SJSA1 (cell line): Measurements from ENCODE around the gene CLEC12A. TPM values are rescaled to one million over a fixed set of nuclear protein-coding genes. Genes with fewer than 3 reads are reported as not detected.

Experiments used
- DNase-seq, 2 experiments: peaks; one replicate each; pipeline ENCODE4 v3.0.0-alpha.2; 2015 to 2020; ENCODE audit warnings: low spot score in 2 of 2, low read depth in 1 of 2
- H3K27ac ChIP-seq: fragments of 250-450 bp; sonication (Bioruptor Pico); 2 replicates; pipeline ENCODE4 v1.5.1; 2020; ENCODE audit warnings: mild to moderate bottlenecking, moderate library complexity
- H3K27me3 ChIP-seq: fragments of 250-450 bp; sonication (Bioruptor Pico); replicated peaks from 2 replicates; pipeline ENCODE4 v1.5.1; 2020; ENCODE audit warnings: mild to moderate bottlenecking, moderate library complexity
- H3K36me3 ChIP-seq: fragments of 250-450 bp; sonication (Bioruptor Pico); 2 replicates; pipeline ENCODE4 v1.5.1; 2020; ENCODE audit warnings: mild to moderate bottlenecking
- H3K4me1 ChIP-seq: fragments of 250-450 bp; sonication (Bioruptor Pico); replicated peaks from 2 replicates; pipeline ENCODE4 v1.6.1; 2021; ENCODE audit warnings: mild to moderate bottlenecking
- H3K4me3 ChIP-seq: fragments of 250-450 bp; sonication (Bioruptor Pico); 2 replicates; pipeline ENCODE4 v1.5.1; 2020; ENCODE audit warnings: mild to moderate bottlenecking
- H3K9me3 ChIP-seq: fragments of 250-450 bp; sonication (Bioruptor Pico); replicated peaks from 2 replicates; pipeline ENCODE4 v1.5.1; 2020; ENCODE audit warnings: mild to moderate bottlenecking
- total RNA-seq: library from RNA; depleted of rRNA; stranded (reverse); fragments of >200 nt; shearing (Covaris generic); gene quantifications from 2 replicates; pipeline ENCODE4 v1.2.3, GENCODE V29; 2014; rRNA removed

The CLEC12A gene
- total RNA-seq, 1 experiment from 2014 or later = not detected

DNA sequence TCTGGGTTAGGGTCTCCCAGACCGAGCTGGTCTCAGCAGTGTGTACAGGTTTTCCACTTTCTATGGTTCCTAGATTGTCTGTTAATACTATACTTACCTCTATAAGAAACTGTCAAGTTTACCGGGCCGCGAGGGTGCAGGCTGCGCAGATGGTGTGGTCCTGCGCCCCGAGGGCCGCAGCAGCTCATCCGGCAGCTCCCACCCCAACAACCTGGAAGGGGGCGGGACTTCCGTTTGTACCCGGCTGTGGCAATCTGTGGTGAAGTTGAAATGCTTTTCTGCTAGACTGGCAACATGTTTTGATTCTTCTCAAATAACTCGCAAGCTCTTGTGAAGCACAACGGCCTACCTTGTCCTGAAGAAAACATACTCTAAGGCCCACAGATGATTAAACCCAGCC, 59.2 kb downstream of the CLEC12A start, which contains the start of gene CLEC9A:
CLEC9A (plus strand) TSS at position 237 of the 400 bp plus-strand sequence. CDS start 22,006 bp downstream, outside the sequence.
- Histone ChIP-seq H3K9me3 (no peaks in the 10 kb centered on the region), H3K36me3 (no peaks in the 10 kb centered on the region), H3K27me3 (no peaks in the 10 kb centered on the region), H3K4me1 (peaks cover 29% of the 10 kb centered on the region), H3K4me3 (no peak within 1 kb of the TSS), H3K27ac (peak within 1 kb of the TSS; percentile 97)
- no peak for DNase-seq

DNA sequence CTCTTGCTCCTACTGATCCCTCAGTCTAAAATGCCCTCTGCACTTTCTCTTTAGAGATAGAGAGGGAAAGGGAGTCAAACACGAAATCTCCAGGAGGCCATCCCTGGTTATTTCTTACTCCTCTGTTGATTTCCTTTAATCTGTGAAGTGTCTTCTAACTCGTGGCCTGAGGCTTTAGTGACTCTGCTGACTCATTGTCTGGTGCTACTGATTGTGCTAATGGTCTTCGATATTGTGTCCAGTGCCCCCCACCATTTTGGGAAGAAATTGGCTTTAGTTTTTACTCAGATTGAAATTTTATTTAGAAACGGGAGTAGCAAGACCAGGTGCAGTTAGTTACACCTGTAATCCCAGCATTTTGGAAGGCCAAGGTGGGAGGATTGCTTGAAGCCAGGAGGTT, 60.1 kb downstream of the CLEC12A start:
- Histone ChIP-seq H3K9me3 (no peaks in the 10 kb centered on the region), H3K36me3 (no peaks in the 10 kb centered on the region), H3K27ac (peak overlapping the region; percentile 97), H3K4me1 (peaks cover 29% of the 10 kb centered on the region), H3K4me3 (no peak overlapping the region), H3K27me3 (no peaks in the 10 kb centered on the region)
- no peak for DNase-seq

DNA sequence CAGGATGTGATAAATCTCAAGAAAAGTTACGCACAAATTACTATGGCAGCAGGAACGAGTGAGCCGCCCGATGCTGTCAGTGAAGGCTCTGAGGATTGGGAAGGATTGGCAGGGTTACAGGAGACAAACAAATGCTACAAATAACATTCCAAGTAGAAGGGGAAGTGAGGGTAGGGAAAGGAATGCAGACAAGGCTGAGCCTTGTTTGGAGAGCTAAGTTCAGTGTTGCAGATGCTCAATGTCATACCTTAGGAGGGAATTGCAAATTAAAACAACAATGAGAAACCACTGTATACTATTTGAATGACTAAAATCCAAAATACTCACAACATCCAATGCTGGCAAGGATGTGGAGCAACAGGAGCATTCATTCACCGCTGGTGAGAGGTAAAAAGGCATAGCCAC, 60.6 kb downstream of the CLEC12A start:
- H3K4me1 ChIP-seq = peaks cover 29% of the 10 kb centered on the region
- no peaks in the 10 kb centered on the region for H3K9me3 ChIP-seq
- no peaks in the 10 kb centered on the region for H3K36me3 ChIP-seq
- H3K4me3 ChIP-seq = no peak overlapping the region
- no peaks in the 10 kb centered on the region for H3K27me3 ChIP-seq
- peak overlapping the region; percentile 97 for H3K27ac ChIP-seq
- peak; percentile 85 to 87 for DNase-seq

DNA sequence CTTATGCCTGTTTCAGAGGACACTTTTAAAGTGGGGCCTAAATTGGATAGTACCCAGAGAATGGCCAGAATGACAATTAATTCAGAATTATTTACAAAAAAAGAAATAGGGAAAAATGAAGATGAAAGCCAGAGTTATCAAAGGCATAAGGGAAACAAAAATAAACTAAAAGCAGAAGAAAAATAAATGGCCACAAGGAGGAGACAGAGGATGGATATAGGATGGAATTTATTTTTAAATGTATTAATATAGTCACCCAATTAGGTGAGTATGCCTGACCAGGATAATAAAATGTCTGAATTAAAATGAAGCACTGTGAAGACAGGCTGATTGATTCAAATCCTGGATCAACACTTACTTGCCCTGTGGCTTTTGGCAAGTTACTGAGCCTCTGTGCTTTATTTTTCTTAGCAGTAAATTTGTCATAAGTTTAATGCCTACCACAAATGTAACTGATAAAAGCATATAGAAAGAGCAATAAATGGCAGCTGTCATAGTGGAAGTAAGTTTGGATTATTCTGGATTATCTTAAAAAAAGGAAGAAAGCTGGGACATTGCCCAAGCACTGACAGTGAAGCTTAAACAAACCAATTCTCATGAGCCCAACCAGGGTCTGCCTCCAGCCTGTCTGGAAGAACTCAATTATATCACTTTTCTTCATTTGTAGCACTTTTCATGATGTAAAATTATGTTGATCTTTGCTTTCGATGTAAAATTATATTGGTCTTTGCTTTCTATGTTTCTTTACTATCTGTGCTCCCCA, 62.8 kb downstream of the CLEC12A start:
- no peak overlapping the region for H3K4me3 ChIP-seq
- H3K4me1 ChIP-seq = peaks cover 19% of the 10 kb centered on the region
- DNase-seq = peak in 1 of 2 experiments; percentile 26
- H3K9me3 ChIP-seq = no peaks in the 10 kb centered on the region
- H3K27ac ChIP-seq = no peak overlapping the region
- H3K27me3 ChIP-seq = no peaks in the 10 kb centered on the region
- no peaks in the 10 kb centered on the region for H3K36me3 ChIP-seq

Other genes starting within 250 kb of the CLEC12A start
- gene CLECL1, start 238.3 kb upstream of the CLEC12A start, total RNA-seq = not detected in 2 replicates
- 0.13 and 0.25 TPM in 2 replicates for gene CD69, start 210.5 kb upstream of the CLEC12A start, total RNA-seq
- not detected in 2 replicates for gene KLRF1, start 143.9 kb upstream of the CLEC12A start, total RNA-seq
- gene CLEC2B, start 102.1 kb upstream of the CLEC12A start, total RNA-seq = 70.8 and 96.8 TPM in 2 replicates
- gene KLRF2, start 89.9 kb upstream of the CLEC12A start, total RNA-seq = not detected in 2 replicates
- not detected in 2 replicates for gene CLEC2A, start 39.0 kb upstream of the CLEC12A start, total RNA-seq
- gene CLEC1B, start 27.7 kb downstream of the CLEC12A start, total RNA-seq = not detected in 2 replicates
- gene CLEC12B, start 39.2 kb downstream of the CLEC12A start, total RNA-seq = not detected in 2 replicates
- not detected in 2 replicates for gene CLEC9A, start 59.3 kb downstream of the CLEC12A start, total RNA-seq
- gene CLEC1A, start 127.6 kb downstream of the CLEC12A start, total RNA-seq = not detected in 2 replicates
- gene CLEC7A, start 158.8 kb downstream of the CLEC12A start, total RNA-seq = not detected in 2 replicates
- gene OLR1, start 200.7 kb downstream of the CLEC12A start, total RNA-seq = 18.2 and 32.4 TPM in 2 replicates
- 0.63 and 1.1 TPM in 2 replicates for gene TMEM52B, start 207.6 kb downstream of the CLEC12A start, total RNA-seq
- 38.0 and 43.7 TPM in 2 replicates for gene GABARAPL1, start 241.5 kb downstream of the CLEC12A start, total RNA-seq